A549 (cell line): ENCODE measurements around the gene SLC16A7.

Source experiments
- BHLHE40 ChIP-seq: IDR thresholded peaks from 2 replicates; pipeline ENCODE4 v1.6.1; 2012; ENCODE audit warnings: low read depth, low read length, inconsistent platforms
- EP300 ChIP-seq, 2 experiments: fragments of >200 bp; sonication (Bioruptor Twin); formaldehyde crosslinking; IDR thresholded peaks; 2 replicates in 1 of 2; 3 replicates in 1 of 2; pipeline ENCODE4 v1.6.1; 2016 to 2017
- ESRRA ChIP-seq: fragments of 150-350 bp; IDR thresholded peaks from 2 replicates; pipeline ENCODE4 v1.6.1; 2014; ENCODE audit warnings: mild to moderate bottlenecking, low read length, borderline replicate concordance
- MAZ ChIP-seq: fragments of 150-350 bp; IDR thresholded peaks from 2 replicates; pipeline ENCODE4 v1.6.1; 2014; ENCODE audit warnings: antibody characterized with exemption, low read depth, low read length, borderline replicate concordance
- POLR2A ChIP-seq: IDR thresholded peaks from 2 replicates; pipeline ENCODE4 v1.6.1; 2012; ENCODE audit warnings: mild to moderate bottlenecking, low read length
- REST ChIP-seq: fragments of 200-600 bp; sonication (generic); IDR thresholded peaks from 2 replicates; pipeline ENCODE4 v1.6.1; 2016; ENCODE audit warnings: antibody characterized with exemption, mild to moderate bottlenecking, moderate library complexity
- SMC3 ChIP-seq: fragments of >200 bp; sonication (Bioruptor Twin); formaldehyde crosslinking; IDR thresholded peaks from 3 replicates; pipeline ENCODE4 v1.6.1; 2018; ENCODE audit warnings: inconsistent platforms
- ZC3H11A ChIP-seq: fragments of 450-650 bp; IDR thresholded peaks from 2 replicates; pipeline ENCODE4 v1.6.1; 2014; ENCODE audit warnings: antibody characterized with exemption, mild to moderate bottlenecking
- ZFP36 ChIP-seq: fragments of 450-650 bp; IDR thresholded peaks from 2 replicates; pipeline ENCODE4 v1.6.1; 2014; ENCODE audit warnings: borderline replicate concordance; ENCODE audit not compliant: partially characterized antibody
- ZNF302 ChIP-seq: fragments of 250-450 bp; sonication (Bioruptor Pico); IDR thresholded peaks from 2 replicates; pipeline ENCODE4 v1.9.0; 2021; ENCODE audit warnings: inconsistent platforms, mild to moderate bottlenecking, moderate library complexity
- TF ChIP-seq, protein P1 (sequence below): fragments of >200 bp; sonication (Bioruptor Twin); formaldehyde crosslinking; IDR thresholded peaks from 3 replicates; pipeline ENCODE4 v1.5.1; 2016
- TF ChIP-seq, protein P2 (sequence below): fragments of 450-650 bp; IDR thresholded peaks from 2 replicates; pipeline ENCODE4 v1.6.1; 2014; ENCODE audit warnings: antibody characterized with exemption
- TF ChIP-seq, protein P3 (sequence below): IDR thresholded peaks from 2 replicates; pipeline ENCODE4 v1.6.1; 2012
- TF ChIP-seq, protein P4 (sequence below): fragments of >200 bp; sonication (Bioruptor Twin); formaldehyde crosslinking; IDR thresholded peaks from 3 replicates; pipeline ENCODE4 v1.6.1; 2016

DNA sequence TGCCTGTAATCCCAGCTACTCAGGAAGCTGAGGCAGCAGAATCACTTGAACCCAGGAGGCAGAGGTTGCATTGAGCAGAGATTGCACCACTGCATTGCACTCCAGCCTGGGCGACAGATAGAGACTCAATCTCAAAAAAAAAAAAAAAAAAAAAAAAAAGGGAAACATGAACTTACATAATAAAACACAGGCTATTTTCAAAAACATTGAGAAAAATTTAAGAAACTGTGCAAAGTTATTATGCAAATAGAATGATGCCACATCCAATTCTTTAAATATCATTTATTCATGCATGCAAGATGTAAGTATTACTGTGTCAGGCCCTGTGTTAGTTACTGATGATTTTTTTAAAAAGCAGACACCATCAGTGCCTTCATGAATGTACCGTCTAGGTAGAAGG is 20.0 kb upstream of the SLC16A7 start:
- no peak for TF ChIP-seq POLR2A
- TF ChIP-seq, protein P1, sequence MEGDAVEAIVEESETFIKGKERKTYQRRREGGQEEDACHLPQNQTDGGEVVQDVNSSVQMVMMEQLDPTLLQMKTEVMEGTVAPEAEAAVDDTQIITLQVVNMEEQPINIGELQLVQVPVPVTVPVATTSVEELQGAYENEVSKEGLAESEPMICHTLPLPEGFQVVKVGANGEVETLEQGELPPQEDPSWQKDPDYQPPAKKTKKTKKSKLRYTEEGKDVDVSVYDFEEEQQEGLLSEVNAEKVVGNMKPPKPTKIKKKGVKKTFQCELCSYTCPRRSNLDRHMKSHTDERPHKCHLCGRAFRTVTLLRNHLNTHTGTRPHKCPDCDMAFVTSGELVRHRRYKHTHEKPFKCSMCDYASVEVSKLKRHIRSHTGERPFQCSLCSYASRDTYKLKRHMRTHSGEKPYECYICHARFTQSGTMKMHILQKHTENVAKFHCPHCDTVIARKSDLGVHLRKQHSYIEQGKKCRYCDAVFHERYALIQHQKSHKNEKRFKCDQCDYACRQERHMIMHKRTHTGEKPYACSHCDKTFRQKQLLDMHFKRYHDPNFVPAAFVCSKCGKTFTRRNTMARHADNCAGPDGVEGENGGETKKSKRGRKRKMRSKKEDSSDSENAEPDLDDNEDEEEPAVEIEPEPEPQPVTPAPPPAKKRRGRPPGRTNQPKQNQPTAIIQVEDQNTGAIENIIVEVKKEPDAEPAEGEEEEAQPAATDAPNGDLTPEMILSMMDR, result no peak
- TF ChIP-seq, protein P2, sequence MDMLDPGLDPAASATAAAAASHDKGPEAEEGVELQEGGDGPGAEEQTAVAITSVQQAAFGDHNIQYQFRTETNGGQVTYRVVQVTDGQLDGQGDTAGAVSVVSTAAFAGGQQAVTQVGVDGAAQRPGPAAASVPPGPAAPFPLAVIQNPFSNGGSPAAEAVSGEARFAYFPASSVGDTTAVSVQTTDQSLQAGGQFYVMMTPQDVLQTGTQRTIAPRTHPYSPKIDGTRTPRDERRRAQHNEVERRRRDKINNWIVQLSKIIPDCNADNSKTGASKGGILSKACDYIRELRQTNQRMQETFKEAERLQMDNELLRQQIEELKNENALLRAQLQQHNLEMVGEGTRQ, result no peak
- TF ChIP-seq ZFP36, result no peak
- TF ChIP-seq ZC3H11A, result no peak
- no peak for TF ChIP-seq EP300 (IDR thresholded peaks at IDR 0.05)
- no peak for TF ChIP-seq MAZ
- no peak for TF ChIP-seq REST
- no peak for TF ChIP-seq BHLHE40
- TF ChIP-seq, protein P3, sequence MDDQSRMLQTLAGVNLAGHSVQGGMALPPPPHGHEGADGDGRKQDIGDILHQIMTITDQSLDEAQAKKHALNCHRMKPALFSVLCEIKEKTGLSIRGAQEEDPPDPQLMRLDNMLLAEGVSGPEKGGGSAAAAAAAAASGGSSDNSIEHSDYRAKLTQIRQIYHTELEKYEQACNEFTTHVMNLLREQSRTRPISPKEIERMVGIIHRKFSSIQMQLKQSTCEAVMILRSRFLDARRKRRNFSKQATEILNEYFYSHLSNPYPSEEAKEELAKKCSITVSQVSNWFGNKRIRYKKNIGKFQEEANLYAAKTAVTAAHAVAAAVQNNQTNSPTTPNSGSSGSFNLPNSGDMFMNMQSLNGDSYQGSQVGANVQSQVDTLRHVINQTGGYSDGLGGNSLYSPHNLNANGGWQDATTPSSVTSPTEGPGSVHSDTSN, result no peak
- TF ChIP-seq SMC3, result no peak
- TF ChIP-seq, protein P4, sequence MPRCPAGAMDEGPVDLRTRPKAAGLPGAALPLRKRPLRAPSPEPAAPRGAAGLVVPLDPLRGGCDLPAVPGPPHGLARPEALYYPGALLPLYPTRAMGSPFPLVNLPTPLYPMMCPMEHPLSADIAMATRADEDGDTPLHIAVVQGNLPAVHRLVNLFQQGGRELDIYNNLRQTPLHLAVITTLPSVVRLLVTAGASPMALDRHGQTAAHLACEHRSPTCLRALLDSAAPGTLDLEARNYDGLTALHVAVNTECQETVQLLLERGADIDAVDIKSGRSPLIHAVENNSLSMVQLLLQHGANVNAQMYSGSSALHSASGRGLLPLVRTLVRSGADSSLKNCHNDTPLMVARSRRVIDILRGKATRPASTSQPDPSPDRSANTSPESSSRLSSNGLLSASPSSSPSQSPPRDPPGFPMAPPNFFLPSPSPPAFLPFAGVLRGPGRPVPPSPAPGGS, result no peak
- no peak for TF ChIP-seq ZNF302 (CRISPR knock-in tag)
- no peak for TF ChIP-seq ESRRA
